GM21723 (cell line): ENCODE results near the gene POU5F1.
A peak's percentile ranks its signal among the peaks of the same experiment; 100 is the strongest.
"Not testable (repeated sequence)": the region's sequence is repeated elsewhere in the genome, so short reads cannot be mapped to it uniquely, and the experiment has no call there.

ENCODE experiments used
- ATAC-seq: cut with Tn5 transposase; IDR thresholded peaks from one replicate; pipeline ENCODE4 v1.9.1; 2021; ENCODE audit warnings: mild to moderate bottlenecking, moderate library complexity; ENCODE audit not compliant: unreplicated experiment

Gene POU5F1

DNA sequence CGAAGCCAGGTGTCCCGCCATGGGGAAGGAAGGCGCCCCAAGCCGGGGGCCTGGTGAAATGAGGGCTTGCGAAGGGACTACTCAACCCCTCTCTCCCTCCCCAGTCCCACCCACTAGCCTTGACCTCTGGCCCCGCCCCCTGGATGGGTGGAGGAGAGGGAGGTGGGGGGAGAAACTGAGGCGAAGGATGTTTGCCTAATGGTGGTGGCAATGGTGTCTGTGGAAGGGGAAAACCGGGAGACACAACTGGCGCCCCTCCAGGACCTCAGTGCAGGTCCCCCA, at the start of gene POU5F1:
POU5F1 (minus strand) TSS at position 83 of the 282 bp plus-strand sequence; CDS start at position 21, 62 bp downstream.
- no peak for ATAC-seq

DNA sequence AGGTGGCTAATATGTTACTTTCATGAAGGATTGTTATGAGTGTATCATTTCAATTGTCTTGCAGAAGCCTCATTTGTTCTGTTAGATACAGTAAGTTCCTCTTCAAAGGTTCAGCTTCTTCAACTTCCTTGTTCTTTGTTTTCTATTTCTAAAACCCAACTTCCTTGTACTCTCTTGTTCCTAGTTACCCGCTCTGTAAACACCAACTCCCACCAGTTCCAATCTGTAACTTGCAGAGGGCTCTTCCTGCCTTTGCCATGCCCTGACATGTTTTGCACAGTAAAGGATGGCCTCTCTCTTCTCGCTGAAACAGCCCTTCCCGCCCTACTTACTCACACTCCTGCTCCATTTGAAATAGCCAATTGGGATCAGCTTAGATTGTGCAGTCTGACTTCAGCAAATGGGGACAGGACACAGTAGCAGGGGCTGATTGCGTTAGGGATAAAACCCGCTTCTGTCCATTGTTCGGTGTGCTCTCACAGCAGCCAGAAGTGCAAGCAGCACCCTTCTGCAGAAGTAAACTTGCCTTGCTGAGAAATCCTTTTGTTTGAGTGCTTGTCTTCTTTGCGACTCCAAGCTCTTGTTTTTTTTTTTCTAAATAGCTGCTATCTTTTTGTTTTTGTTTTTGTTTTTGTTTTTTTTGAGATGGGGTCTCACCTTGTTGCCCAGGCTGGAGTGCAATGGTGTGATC, 45.9 kb upstream of the POU5F1 start:
- no peak for ATAC-seq

GRCh38 chr6:31215216-31215615, 44.7 kb upstream of the POU5F1 start:
- ATAC-seq = not testable (repeated sequence)

DNA sequence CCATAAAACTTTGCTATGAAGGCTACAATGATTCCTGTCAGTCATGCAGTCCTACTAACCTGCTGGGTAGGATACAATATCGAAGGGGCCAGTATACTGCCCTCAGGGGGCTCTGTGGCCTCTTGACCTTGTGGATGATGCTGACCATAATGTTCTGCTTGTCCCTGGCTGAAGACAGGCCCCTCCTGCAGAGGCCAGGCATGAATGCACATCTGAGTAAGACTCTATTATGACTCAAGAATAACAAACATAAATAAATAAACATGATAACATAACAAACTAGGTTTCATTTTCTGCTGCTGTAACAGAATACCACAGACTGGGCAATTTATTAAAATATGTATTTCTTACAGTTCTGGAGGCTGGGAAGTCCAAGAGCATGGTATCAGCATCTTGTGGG, 44.0 kb upstream of the POU5F1 start:
- no peak for ATAC-seq

- no peak for ATAC-seq
Measured at GRCh38 chr6:31210741-31211532, 40.5 kb upstream of the POU5F1 start.

DNA sequence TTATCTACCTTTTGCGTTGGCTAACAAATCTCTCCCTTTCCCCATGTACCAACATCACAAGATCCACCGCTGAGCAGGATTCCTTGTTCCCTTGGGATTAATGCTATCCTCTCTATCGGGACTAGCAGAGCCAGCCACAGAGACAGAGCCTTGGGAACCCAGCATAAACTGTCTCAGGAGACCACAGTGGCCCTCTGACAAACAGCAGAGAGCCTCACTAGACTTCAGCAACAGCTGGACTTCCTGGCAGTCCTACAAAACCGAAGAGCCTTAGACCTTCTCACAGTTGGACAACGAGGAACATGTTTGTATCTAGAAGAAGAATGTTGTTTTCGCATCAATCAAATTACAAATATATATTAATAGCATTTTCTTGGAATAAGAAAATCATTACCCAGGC, 39.6 kb upstream of the POU5F1 start:
- ATAC-seq = no peak

DNA sequence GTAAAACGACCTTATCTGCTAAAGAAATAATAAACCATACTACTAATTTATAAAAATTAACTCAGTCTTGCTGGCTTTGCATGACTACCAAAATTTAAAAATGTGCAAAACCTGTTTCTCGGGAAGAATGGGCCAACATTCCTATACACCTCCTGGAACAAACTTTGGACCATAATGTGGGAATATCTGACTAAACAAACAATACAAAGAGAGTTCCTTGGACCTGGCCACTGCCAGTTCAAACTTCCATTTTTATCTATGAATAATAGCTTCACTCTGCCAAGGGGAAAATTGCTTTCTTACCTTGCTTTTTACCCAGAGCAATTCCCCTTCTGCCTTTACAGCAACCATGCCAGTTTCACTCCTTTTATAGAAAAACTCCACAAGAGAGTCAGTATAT, 38.7 kb upstream of the POU5F1 start:
- ATAC-seq = no peak

DNA sequence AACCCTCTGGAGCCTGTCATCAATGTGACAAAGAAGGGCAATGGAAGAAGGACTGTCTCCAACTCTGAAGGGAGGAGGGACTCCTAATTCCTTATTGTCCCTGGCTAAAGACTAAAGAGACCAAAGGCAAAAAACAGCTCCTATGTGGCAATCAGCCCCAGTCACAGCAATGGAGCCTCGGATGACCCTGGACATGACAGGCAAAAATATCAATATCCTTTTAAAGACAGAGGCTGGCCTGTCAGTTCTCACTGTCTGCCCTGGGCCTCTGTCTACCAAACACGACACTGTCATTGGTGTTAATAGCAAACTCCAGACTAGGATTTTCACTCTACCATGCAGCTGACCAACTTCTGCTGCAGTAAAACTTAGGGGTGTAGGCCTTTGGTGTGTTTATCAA, 38.0 kb upstream of the POU5F1 start:
- no peak for ATAC-seq

DNA sequence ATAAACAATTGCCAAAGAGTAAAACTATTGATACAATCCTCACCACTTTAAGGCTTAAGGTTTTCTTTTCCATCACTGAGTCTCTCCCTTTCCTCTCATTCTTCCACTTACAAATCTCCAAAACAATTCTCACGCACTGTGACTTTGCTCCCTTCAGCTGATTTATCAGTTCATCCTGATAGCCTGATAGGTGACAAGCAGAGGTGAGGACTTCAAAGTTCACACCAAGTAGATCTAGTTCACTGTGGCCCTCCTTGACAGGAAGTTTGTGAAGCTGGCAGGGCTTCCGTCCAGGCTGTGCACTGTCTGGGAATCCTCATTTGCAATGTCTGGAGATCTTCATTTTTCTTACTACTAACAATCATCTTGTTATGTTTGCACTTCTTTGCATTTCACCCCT, 35.2 kb upstream of the POU5F1 start:
- ATAC-seq = no peak

GRCh38 chr6:31204751-31205145, 34.3 kb upstream of the POU5F1 start:
- ATAC-seq = no peak

DNA sequence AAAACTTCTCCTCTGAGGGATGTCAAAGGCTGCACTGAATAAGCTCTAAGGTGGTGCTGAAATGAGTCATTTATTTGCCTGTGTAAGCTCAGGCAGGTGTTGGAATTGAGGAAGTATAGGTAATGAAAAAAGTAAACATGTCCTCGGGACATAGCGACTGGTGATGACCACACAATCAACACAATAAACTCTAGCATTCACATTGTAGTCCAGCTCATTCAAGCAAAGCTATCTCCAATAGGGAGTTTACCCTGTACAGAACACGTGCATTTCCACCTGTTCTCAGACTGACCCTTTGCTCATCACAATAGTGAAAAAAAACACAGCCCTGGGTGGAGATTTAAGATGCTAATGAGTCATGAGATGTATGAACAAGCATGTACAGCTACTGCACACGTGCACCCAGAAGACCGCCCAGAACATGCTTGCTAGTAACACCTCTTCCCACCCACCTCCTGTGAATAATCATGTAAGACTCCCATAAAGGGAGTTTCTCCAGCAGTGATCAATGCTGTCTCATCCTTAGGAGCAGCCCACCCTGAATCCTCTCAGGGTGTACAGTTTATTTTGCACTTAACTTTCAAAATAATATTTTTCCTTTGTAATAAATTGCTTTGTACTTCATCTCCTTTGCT, 33.0 kb upstream of the POU5F1 start:
- ATAC-seq = peak; percentile 55

DNA sequence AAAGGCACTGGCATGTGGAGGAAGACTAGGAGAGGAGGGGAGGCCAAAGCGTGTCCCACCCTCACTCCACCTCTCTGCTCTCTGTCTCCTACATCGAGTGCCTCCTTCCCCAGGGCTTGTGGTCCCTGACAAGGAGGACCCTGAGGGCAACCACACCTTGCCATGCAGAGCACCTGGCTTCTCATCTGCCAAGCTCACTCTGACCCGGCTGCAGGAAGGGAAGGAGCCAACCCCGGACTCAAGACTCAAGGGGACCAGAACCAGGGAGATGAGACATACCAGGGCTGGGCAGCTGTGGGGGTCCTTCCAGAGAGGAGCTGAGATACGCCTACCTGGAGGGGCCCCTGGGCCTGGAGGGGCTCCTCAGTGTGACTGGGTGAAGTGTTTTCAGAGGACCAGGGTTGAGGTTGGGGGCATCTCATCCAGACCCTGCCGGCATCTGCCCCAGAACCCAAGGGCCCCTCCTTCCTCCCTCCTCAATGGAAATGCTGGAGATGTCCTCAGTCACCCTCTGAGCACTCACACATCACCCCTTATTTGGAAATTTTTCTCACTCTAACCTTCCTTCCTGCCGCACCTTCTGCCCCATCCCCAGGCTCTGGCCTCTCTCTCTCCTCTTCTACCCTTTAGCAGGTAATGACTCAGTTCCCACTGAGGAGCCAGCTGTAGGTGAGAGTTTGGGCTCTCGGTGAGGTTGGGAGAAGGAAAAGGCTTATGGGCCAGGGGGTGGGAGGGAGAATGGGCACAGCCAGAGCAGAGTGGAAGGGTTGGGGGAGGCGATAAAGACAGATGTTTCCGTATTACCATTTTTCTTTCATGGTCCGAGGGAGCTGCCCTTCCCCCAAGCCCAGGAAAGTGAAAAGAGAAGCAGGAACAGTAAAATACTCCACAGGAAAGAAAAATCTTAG, 32.0 kb upstream of the POU5F1 start:
- no peak for ATAC-seq

- ATAC-seq = not testable (repeated sequence)
Measured at GRCh38 chr6:31199105-31199452, 28.6 kb upstream of the POU5F1 start.

- peak; percentile 60 for ATAC-seq
Measured at GRCh38 chr6:31197559-31198305, 27.2 kb upstream of the POU5F1 start.

DNA sequence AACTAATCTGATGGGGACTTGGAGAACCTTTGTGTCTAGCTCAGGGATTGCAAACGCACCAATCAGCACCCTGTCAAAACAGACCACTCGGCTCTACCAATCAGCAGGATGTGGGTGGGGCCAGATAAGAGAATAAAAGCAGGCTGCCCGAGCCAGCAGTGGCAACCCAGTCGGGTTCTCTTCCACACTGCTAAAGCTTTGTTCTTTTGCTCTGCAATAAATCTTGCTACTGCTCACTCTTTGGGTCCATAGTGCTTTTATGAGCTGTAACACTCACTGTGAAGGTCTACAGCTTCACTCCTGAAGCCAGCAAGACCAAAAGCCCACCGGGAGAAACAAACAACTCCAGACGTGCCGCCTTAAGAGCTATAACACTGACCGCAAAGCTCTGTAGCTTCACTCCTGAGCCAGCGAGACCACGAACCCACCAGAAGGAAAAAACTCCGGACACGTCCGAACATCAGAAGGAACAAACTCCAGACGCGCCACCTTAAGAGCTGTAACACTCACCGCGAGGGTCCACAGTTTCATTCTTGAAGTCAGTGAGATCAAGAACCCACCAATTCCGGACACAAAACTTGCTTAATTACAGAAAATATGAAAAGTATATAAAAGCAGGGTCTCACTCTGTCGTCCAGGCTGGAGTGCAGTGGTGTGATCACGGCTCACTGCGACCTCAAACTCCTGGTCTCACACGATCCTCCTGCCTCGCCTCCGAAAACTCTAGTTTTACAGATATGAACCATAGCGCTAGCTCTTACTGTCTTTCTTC, 26.0 kb upstream of the POU5F1 start:
- ATAC-seq = not testable (repeated sequence)

DNA sequence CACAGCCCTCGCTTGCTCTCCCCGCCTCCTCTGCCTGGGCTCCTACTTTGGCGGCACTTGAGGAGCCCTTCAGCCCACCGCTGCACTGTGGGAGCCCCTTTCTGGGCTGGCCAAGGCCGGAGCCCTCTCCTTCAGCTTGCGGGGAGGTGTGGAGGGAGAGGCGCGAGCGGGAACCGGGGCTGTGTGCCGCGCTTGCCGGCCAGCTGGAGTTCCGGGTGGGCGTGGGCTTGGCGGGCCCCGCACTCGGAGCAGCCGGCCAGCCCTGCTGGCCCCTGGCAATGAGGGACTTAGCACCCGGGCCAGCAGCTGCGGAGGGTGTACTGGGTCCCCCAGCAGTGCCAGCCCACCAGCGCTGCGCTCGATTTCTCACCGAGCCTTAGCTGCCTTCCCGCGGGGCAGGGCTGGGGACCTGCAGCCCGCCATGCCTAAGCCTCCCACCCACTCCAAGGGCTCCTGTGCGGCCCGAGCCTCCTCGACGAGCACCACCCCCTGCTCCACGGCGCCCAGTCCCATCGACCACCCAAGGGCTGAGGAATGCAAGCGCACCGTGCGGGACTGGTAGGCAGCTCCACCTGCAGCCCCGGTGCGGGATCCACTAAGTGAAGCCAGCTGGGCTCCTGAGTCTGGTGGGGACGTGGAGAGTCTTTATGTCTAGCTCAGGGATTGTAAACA, 25.0 kb upstream of the POU5F1 start:
- ATAC-seq = not testable (repeated sequence)

DNA sequence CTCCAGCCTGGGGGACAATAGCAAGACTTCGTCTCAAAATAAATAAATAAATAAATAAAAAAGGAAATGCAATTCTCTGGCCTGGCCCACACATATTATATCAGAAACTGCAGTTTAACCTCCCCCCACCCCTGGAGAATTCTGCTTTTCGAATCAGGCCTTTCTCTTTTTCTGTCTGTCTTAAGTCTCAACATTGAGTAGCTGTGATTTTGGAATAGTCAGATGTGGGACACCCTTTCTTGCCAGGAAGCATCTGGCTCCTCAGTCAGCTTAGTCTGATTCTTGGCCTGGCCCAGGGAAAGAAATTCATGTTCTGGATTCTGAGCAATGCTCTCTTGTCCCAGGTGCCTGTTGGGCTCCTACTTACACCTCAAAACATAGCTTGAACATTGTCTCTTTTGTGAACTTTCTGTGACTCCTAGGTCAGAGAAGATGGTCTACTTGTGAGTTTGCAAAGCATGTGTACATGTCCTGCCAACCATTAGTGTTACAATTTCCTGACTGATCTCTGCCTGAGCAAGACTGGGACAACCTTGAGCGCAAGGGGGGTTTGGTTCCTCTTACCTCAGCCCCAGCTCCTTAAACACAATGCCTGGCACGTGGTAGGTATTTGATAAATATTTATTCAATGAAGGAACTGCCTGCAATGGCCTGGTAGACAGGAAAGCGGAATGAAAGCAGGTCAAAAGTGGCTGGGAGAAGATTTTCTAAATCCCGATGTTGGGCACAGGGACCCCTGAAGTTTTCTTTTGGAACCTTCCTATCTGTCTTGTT, 23.8 kb upstream of the POU5F1 start:
- no peak for ATAC-seq

GRCh38 chr6:31193206-31193605, 22.7 kb upstream of the POU5F1 start:
- ATAC-seq = no peak
